ENCODE measurements around the gene RBFOX2.
A peak's percentile ranks its signal among the peaks of the same experiment; 100 is the strongest.

RBFOX2 gene

GRCh38 chr22:36032611-36033010 is 4.0 kb upstream of the RBFOX2 start:
- Histone ChIP-seq H3K27ac (no peak overlapping the region), H3K4me3 (ENCODE audit: low read depth, low read length) (no peak overlapping the region), H3K27me3 (ENCODE audit: insufficient read depth, low read depth, severe bottlenecking) (peaks cover 47% of the 10 kb centered on the region), H3K36me3 (no peaks in the 10 kb centered on the region), H3K9me3 (ENCODE audit: severe bottlenecking) (no peaks in the 10 kb centered on the region)
- TF ChIP-seq CTCF (IDR thresholded peaks at IDR 0.05; ENCODE audit: low read depth, low read length): no peak
- no peak for DNase-seq

- Histone ChIP-seq H3K27ac (no peak overlapping the region), H3K36me3 (no peaks in the 10 kb centered on the region), H3K4me3 (ENCODE audit: low read depth, low read length) (peak overlapping the region; percentile 33), H3K27me3 (ENCODE audit: insufficient read depth, low read depth, severe bottlenecking) (peaks cover 56% of the 10 kb centered on the region), H3K9me3 (ENCODE audit: severe bottlenecking) (no peaks in the 10 kb centered on the region)
- no peak for DNase-seq
- TF ChIP-seq CTCF (IDR thresholded peaks at IDR 0.05; ENCODE audit: low read depth, low read length): no peak
Observed at GRCh38 chr22:36029406-36029755, 757 bp upstream of the RBFOX2 start.

- Histone ChIP-seq H3K27me3 (ENCODE audit: insufficient read depth, low read depth, severe bottlenecking) (peaks cover 65% of the 10 kb centered on the region), H3K36me3 (no peaks in the 10 kb centered on the region), H3K4me3 (ENCODE audit: low read depth, low read length) (peak overlapping the region; percentile 57), H3K27ac (no peak overlapping the region), H3K9me3 (ENCODE audit: severe bottlenecking) (no peaks in the 10 kb centered on the region)
- TF ChIP-seq CTCF (IDR thresholded peaks at IDR 0.05; ENCODE audit: low read depth, low read length): no peak
- peak; percentile 22 for DNase-seq
Observed at GRCh38 chr22:36027935-36028645, 534 bp downstream of the RBFOX2 start.

GRCh38 chr22:36027579-36027934 is 1.1 kb downstream of the RBFOX2 start:
- no peaks in the 10 kb centered on the region for H3K36me3 ChIP-seq
- H3K27me3 ChIP-seq (ENCODE audit: insufficient read depth, low read depth, severe bottlenecking): peaks cover 71% of the 10 kb centered on the region
- no peak for TF ChIP-seq CTCF (IDR thresholded peaks at IDR 0.05; ENCODE audit: low read depth, low read length)
- H3K9me3 ChIP-seq (ENCODE audit: severe bottlenecking): no peaks in the 10 kb centered on the region
- H3K4me3 ChIP-seq (ENCODE audit: low read depth, low read length): peak overlapping the region; percentile 44
- no peak overlapping the region for H3K27ac ChIP-seq
- DNase-seq: no peak

- Histone ChIP-seq H3K27ac (no peak overlapping the region), H3K4me3 (ENCODE audit: low read depth, low read length) (no peak overlapping the region), H3K9me3 (ENCODE audit: severe bottlenecking) (no peaks in the 10 kb centered on the region), H3K36me3 (no peaks in the 10 kb centered on the region), H3K27me3 (ENCODE audit: insufficient read depth, low read depth, severe bottlenecking) (peaks cover 74% of the 10 kb centered on the region)
- TF ChIP-seq CTCF (IDR thresholded peaks at IDR 0.05; ENCODE audit: low read depth, low read length): no peak
- DNase-seq: no peak
Observed at GRCh38 chr22:36026741-36027140, 1.9 kb downstream of the RBFOX2 start.

GRCh38 chr22:36022697-36023096 is 5.9 kb downstream of the RBFOX2 start:
- no peak for DNase-seq
- peaks cover 11% of the 10 kb centered on the region for H3K9me3 ChIP-seq (ENCODE audit: severe bottlenecking)
- TF ChIP-seq CTCF (IDR thresholded peaks at IDR 0.05; ENCODE audit: low read depth, low read length): no peak
- H3K27me3 ChIP-seq (ENCODE audit: insufficient read depth, low read depth, severe bottlenecking): peaks cover 79% of the 10 kb centered on the region
- no peak overlapping the region for H3K4me3 ChIP-seq (ENCODE audit: low read depth, low read length)
- no peaks in the 10 kb centered on the region for H3K36me3 ChIP-seq
- H3K27ac ChIP-seq: no peak overlapping the region
